Neural cell (in vitro differentiated cells): ENCODE measurements around the gene ITGA2B. TPM values are rescaled to one million over a fixed set of nuclear protein-coding genes. Genes with fewer than 3 reads are reported as not detected.

Experiments
- H2AFZ ChIP-seq: fragments of 200-600, 300-800 bp; sonication (generic), shearing (Covaris generic); 2 replicates; pipeline ENCODE4 v1.6.0; 2014; ENCODE audit warnings: low read depth, mild to moderate bottlenecking, antibody characterized with exemption, low read length, moderate library complexity
- H3F3A ChIP-seq: fragments of 200-600 bp; shearing (Covaris generic); 2 replicates; pipeline ENCODE4 v1.6.1; 2016; ENCODE audit warnings: mild to moderate bottlenecking, moderate library complexity, mixed read lengths, antibody characterized with exemption, low read length; ENCODE audit not compliant: insufficient read depth, poor library complexity, severe bottlenecking
- H3K27ac ChIP-seq: fragments of 200-600, 300-800 bp; sonication (generic), shearing (Covaris generic); 2 replicates; pipeline ENCODE4 v1.5.1; 2014; ENCODE audit warnings: mild to moderate bottlenecking, low read length, moderate library complexity
- H3K27me3 ChIP-seq: fragments of 300-800, 200-600 bp; sonication (generic), shearing (Covaris generic); 2 replicates; pipeline ENCODE4 v1.6.0; 2014; ENCODE audit warnings: mild to moderate bottlenecking, low read depth, low read length, moderate library complexity; ENCODE audit not compliant: insufficient read depth
- H3K36me3 ChIP-seq: fragments of 300-800, 200-600 bp; sonication (generic), shearing (Covaris generic); 2 replicates; pipeline ENCODE4 v1.5.1; 2014; ENCODE audit warnings: mild to moderate bottlenecking, antibody characterized with exemption, low read length, moderate library complexity; ENCODE audit not compliant: insufficient read depth
- H3K4me2 ChIP-seq: fragments of 300-800, 200-600 bp; sonication (generic), shearing (Covaris generic); 2 replicates; pipeline ENCODE4 v1.6.0; 2014; ENCODE audit warnings: mild to moderate bottlenecking, low read length
- H3K4me3 ChIP-seq: fragments of 300-800, 200-600 bp; sonication (generic), shearing (Covaris generic); 2 replicates; pipeline ENCODE4 v1.5.1; 2014; ENCODE audit warnings: mild to moderate bottlenecking, low read length, moderate library complexity
- H3K79me2 ChIP-seq: fragments of 200-600 bp; shearing (Covaris generic); replicated peaks from 2 replicates; pipeline ENCODE4 v1.6.0; 2014; ENCODE audit warnings: mild to moderate bottlenecking, low read length, moderate library complexity; ENCODE audit not compliant: insufficient read depth
- H3K9ac ChIP-seq: fragments of 300-800, 200-600 bp; sonication (generic), shearing (Covaris generic); 2 replicates; pipeline ENCODE4 v1.6.1; 2016; ENCODE audit warnings: mild to moderate bottlenecking, low read length, mixed read lengths
- H3K9me2 ChIP-seq: fragments of 200-600 bp; shearing (Covaris generic); 2 replicates; pipeline ENCODE4 v1.6.1; 2016; ENCODE audit warnings: mild to moderate bottlenecking, low read length, mixed read lengths; ENCODE audit not compliant: insufficient read depth
- H3K9me3 ChIP-seq: fragments of 200-600, 300-800 bp; sonication (generic), shearing (Covaris generic); 2 replicates; pipeline ENCODE4 v1.6.1; 2016; ENCODE audit warnings: mild to moderate bottlenecking, mixed run types, low read length, moderate library complexity, mixed read lengths
- H4K20me1 ChIP-seq: fragments of 200-600 bp; shearing (Covaris generic); 2 replicates; pipeline ENCODE4 v1.6.1; 2016; ENCODE audit warnings: mild to moderate bottlenecking, mixed run types; ENCODE audit not compliant: insufficient read depth
- EP300 ChIP-seq: fragments of 450-650 bp; conservative IDR thresholded peaks from 2 replicates; pipeline ENCODE4 v1.6.1; 2014; ENCODE audit warnings: antibody characterized with exemption, mild to moderate bottlenecking, moderate library complexity; ENCODE audit not compliant: poor library complexity, severe bottlenecking
- EZH2 ChIP-seq: fragments of 200-600, 300-800 bp; shearing (Covaris generic), sonication (generic); IDR thresholded peaks from 2 replicates; pipeline ENCODE4 v1.6.1; 2014; ENCODE audit warnings: antibody characterized with exemption, low read length, borderline replicate concordance, mild to moderate bottlenecking; ENCODE audit not compliant: insufficient read depth, poor library complexity, severe bottlenecking
- MXI1 ChIP-seq: fragments of 450-650 bp; conservative IDR thresholded peaks from 2 replicates; pipeline ENCODE4 v1.6.1; 2014; ENCODE audit warnings: antibody characterized with exemption, mild to moderate bottlenecking; ENCODE audit not compliant: poor library complexity, severe bottlenecking
- POLR2AphosphoS5 ChIP-seq: IDR thresholded peaks from 2 replicates; pipeline ENCODE4 v1.6.1; 2012
- RAD21 ChIP-seq: fragments of 450-650 bp; conservative IDR thresholded peaks from 2 replicates; pipeline ENCODE4 v1.6.1; 2014; ENCODE audit warnings: antibody characterized with exemption, mild to moderate bottlenecking, moderate library complexity
- REST ChIP-seq: IDR thresholded peaks from 2 replicates; pipeline ENCODE4 v1.6.1; 2012; ENCODE audit warnings: borderline replicate concordance
- SMC3 ChIP-seq: fragments of 450-650 bp; conservative IDR thresholded peaks from 2 replicates; pipeline ENCODE4 v1.6.1; 2014; ENCODE audit warnings: antibody characterized with exemption, mild to moderate bottlenecking, moderate library complexity; ENCODE audit not compliant: poor library complexity
- TAF1 ChIP-seq: IDR thresholded peaks from 2 replicates; pipeline ENCODE4 v1.6.1; 2012; ENCODE audit warnings: low read depth
- polyA plus RNA-seq: library from polyadenylated mRNA; depleted of rRNA; stranded (reverse); fragments of >200 nt; gene quantifications from 2 replicates; pipeline ENCODE4 v1.2.3, GENCODE V29; 2014
- TF ChIP-seq, protein P1 (sequence below): fragments of 450-650 bp; IDR thresholded peaks from 2 replicates; pipeline ENCODE4 v1.5.1; 2014; ENCODE audit warnings: antibody characterized with exemption, mild to moderate bottlenecking, moderate library complexity; ENCODE audit not compliant: poor library complexity, severe bottlenecking

ITGA2B gene
- polyA plus RNA-seq, 1 donor from 2014 or later: 3.1 TPM

DNA sequence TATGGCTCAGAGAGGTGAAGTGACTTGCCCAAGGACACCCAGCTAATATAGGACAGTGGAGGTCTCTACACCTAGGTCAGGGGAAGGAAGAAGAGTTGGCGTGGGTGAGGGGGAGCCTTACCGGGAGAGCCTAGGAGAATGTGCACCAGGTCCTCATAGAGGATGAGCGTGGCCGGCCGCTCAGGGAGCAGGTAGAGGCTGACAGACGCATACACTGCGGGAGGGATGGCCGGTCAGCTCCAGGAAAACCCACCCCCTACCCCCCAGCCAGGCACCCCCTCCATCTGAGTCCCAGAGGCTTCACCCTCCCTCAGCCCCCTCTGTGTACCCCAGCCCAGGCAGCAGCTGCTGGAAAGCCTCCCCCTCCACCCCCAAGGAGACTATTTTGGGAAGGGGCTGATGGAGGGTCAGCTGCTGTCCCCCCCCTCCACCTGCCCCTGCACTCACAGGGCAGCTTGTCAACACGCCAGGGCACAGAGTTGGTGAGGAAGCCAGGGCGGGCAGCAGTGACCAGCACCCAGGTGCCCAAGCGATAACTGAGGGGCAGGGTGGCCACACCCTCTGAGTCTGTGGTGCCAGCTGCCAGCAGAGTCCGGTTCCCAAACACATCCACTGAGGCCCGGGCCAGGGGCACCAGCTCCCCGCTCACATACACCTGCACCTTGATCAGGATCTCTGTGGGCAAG lies 29.8 kb downstream of the ITGA2B start:
- Histone ChIP-seq H3K36me3 (no peaks in the 10 kb centered on the region), H3K9me3 (no peaks in the 10 kb centered on the region), H3K9ac (no peak overlapping the region), H3F3A (no peaks in the 10 kb centered on the region), H3K4me3 (no peak overlapping the region), H3K79me2 (peaks cover 60% of the 10 kb centered on the region), H4K20me1 (peaks cover 50% of the 10 kb centered on the region), H3K27ac (no peak overlapping the region), H3K4me2 (no peak overlapping the region), H3K27me3 (no peaks in the 10 kb centered on the region), H2AFZ (no peak overlapping the region), H3K9me2 (no peaks in the 10 kb centered on the region)
- TF ChIP-seq MXI1: no peak
- TF ChIP-seq SMC3: no peak

DNA sequence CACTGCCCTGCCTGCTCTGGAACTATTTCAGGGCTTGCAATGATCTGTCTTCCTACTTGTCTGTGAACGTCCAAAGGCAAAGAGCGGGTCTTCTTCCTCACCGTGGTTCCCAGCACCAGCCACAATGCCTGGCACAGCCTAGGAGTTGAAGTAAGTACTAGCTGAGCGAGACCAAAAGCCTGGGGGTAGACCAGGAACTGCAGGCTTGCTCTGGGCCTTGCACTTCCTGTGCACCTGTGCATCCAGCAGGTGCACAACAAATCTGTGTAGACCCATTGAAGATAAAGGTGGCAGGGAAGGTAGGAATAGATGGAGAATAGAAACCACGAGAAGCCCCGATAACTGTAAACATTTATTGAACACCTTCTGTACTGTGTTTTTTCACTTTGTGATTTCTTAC lies 30.4 kb downstream of the ITGA2B start:
- H3K36me3 ChIP-seq: no peaks in the 10 kb centered on the region
- no peak for TF ChIP-seq MXI1
- TF ChIP-seq EZH2: no peak
- no peak for TF ChIP-seq REST
- no peak for TF ChIP-seq SMC3
- TF ChIP-seq, protein P1, sequence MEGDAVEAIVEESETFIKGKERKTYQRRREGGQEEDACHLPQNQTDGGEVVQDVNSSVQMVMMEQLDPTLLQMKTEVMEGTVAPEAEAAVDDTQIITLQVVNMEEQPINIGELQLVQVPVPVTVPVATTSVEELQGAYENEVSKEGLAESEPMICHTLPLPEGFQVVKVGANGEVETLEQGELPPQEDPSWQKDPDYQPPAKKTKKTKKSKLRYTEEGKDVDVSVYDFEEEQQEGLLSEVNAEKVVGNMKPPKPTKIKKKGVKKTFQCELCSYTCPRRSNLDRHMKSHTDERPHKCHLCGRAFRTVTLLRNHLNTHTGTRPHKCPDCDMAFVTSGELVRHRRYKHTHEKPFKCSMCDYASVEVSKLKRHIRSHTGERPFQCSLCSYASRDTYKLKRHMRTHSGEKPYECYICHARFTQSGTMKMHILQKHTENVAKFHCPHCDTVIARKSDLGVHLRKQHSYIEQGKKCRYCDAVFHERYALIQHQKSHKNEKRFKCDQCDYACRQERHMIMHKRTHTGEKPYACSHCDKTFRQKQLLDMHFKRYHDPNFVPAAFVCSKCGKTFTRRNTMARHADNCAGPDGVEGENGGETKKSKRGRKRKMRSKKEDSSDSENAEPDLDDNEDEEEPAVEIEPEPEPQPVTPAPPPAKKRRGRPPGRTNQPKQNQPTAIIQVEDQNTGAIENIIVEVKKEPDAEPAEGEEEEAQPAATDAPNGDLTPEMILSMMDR: no peak
- H4K20me1 ChIP-seq: peaks cover 50% of the 10 kb centered on the region
- H3K9ac ChIP-seq: no peak overlapping the region
- no peaks in the 10 kb centered on the region for H3F3A ChIP-seq
- H3K4me3 ChIP-seq: no peak overlapping the region
- H3K4me2 ChIP-seq: no peak overlapping the region
- no peaks in the 10 kb centered on the region for H3K9me3 ChIP-seq
- H3K9me2 ChIP-seq: no peaks in the 10 kb centered on the region
- no peak overlapping the region for H2AFZ ChIP-seq
- H3K27ac ChIP-seq: no peak overlapping the region
- peaks cover 57% of the 10 kb centered on the region for H3K79me2 ChIP-seq
- H3K27me3 ChIP-seq: no peaks in the 10 kb centered on the region

GRCh38 chr17:44358066-44358465 lies 31.4 kb downstream of the ITGA2B start:
- Histone ChIP-seq H3K4me2 (no peak overlapping the region), H3F3A (no peaks in the 10 kb centered on the region), H3K9me2 (no peaks in the 10 kb centered on the region), H2AFZ (no peak overlapping the region), H3K27me3 (no peaks in the 10 kb centered on the region), H4K20me1 (peaks cover 50% of the 10 kb centered on the region), H3K9ac (no peak overlapping the region), H3K36me3 (no peaks in the 10 kb centered on the region), H3K9me3 (no peaks in the 10 kb centered on the region), H3K79me2 (peaks cover 50% of the 10 kb centered on the region), H3K4me3 (no peak overlapping the region), H3K27ac (no peak overlapping the region)
- TF ChIP-seq TAF1 (no peak), MXI1 (no peak), SMC3 (no peak), EZH2 (no peak), EP300 (no peak), POLR2AphosphoS5 (no peak), RAD21 (no peak), REST (no peak)
- TF ChIP-seq, protein P1: no peak
